Caco-2 (cell line): Measurements from ENCODE around the gene GYPC. TPM values are rescaled to one million over a fixed set of nuclear protein-coding genes. Genes with fewer than 3 reads are reported as not detected.

Source experiments
- BruUV-seq: library from RNA; stranded (reverse); fragments of 400-500 nt; replicated peaks from 2 replicates; lab custom pipeline; 2021; lab: Mats Ljungman, UMichigan
- CTCF ChIA-PET: fragments of 300-600 bp; sonication (Branson Sonifier 250); formaldehyde crosslinking; loops from one replicate; lab custom pipeline; 2022; ENCODE audit warnings: antibody characterized with exemption; lab: Charles Lee
- POLR2A ChIA-PET: fragments of 300-600 bp; sonication (Branson Sonifier 250); formaldehyde crosslinking; loops from one replicate; lab custom pipeline; 2022; ENCODE audit warnings: antibody characterized with exemption; lab: Charles Lee
- DNase-seq, 2 experiments: peaks; one replicate each; pipeline versions ENCODE4 v3.0.0 to v3.0.0-alpha.2; 2020 to 2022
- H3K27me3 ChIP-seq: replicated peaks from 2 replicates; pipeline ENCODE4 v1.6.0; 2011; ENCODE audit warnings: low read length; ENCODE audit not compliant: control insufficient read depth, insufficient read depth
- H3K36me3 ChIP-seq: 2 replicates; pipeline ENCODE4 v1.5.1; 2011; ENCODE audit warnings: low read length; ENCODE audit not compliant: control insufficient read depth, insufficient read depth
- H3K4me1 ChIP-seq: fragments of 250-450 bp; sonication (Bioruptor Pico); 2 replicates; pipeline ENCODE4 v1.5.1; 2020; ENCODE audit warnings: mild to moderate bottlenecking
- H3K4me3 ChIP-seq: 2 replicates; pipeline ENCODE4 v1.5.1; 2011; ENCODE audit warnings: low read depth, mild to moderate bottlenecking, control low read depth, low read length
- H3K9me3 ChIP-seq: fragments of 250-450 bp; sonication (Bioruptor Pico); 2 replicates; pipeline ENCODE4 v1.5.1; 2020; ENCODE audit warnings: mild to moderate bottlenecking, moderate library complexity
- H3K27ac Mint-ChIP-seq: one replicate; pipeline ENCODE4 v1.8.0; 2022; ENCODE audit warnings: mixed read lengths; ENCODE audit not compliant: unreplicated experiment
- H3K27me3 Mint-ChIP-seq: one replicate; pipeline ENCODE4 v1.8.0; 2022; ENCODE audit warnings: mixed read lengths; ENCODE audit not compliant: insufficient read depth, unreplicated experiment
- H3K36me3 Mint-ChIP-seq: one replicate; pipeline ENCODE4 v1.8.0; 2022; ENCODE audit warnings: mild to moderate bottlenecking, mixed read lengths; ENCODE audit not compliant: insufficient read depth, unreplicated experiment
- H3K4me1 Mint-ChIP-seq: one replicate; pipeline ENCODE4 v1.8.0; 2022; ENCODE audit warnings: low read depth, mixed read lengths; ENCODE audit not compliant: unreplicated experiment
- H3K4me3 Mint-ChIP-seq: one replicate; pipeline ENCODE4 v1.8.0; 2022; ENCODE audit warnings: mild to moderate bottlenecking, moderate library complexity, mixed read lengths; ENCODE audit not compliant: unreplicated experiment
- H3K9me3 Mint-ChIP-seq: one replicate; pipeline ENCODE4 v1.8.0; 2022; ENCODE audit warnings: mixed read lengths; ENCODE audit not compliant: unreplicated experiment
- CTCF ChIP-seq, 2 experiments: fragments of 200-600 bp in 1 of 2; IDR thresholded peaks; 1 replicate in 1 of 2; 2 replicates in 1 of 2; pipeline versions ENCODE4 v1.5.1 to v1.8.0; 2011 to 2022; ENCODE audit warnings: antibody characterized with exemption in 1 of 2, control low read depth in 1 of 2, inconsistent platforms in 1 of 2, low read depth in 1 of 2, low read length in 1 of 2, mild to moderate bottlenecking in 1 of 2, moderate library complexity in 1 of 2; ENCODE audit not compliant: insufficient read depth in 1 of 2, severe bottlenecking in 1 of 2, unreplicated experiment in 1 of 2
- intact Hi-C: fragments of 100-400 bp; cut with micrococcal nuclease; formaldehyde crosslinking; loops from one replicate; pipeline ENCODE4 v1.10.0; 2022; ENCODE audit not compliant: unreplicated experiment
- total RNA-seq: library from RNA; stranded (reverse); gene quantifications from 2 replicates; pipeline ENCODE4 v1.2.3, GENCODE V29; 2022

The GYPC gene
- total RNA-seq, 1 experiment from 2014 or later, result not detected

GRCh38 chr2:126642031-126642430 is 13.9 kb upstream of the GYPC start:
- no peak for DNase-seq
- intact Hi-C loops, result no loop called here
- Mint-ChIP-seq H3K27ac (no peak overlapping the region), H3K36me3 (no peaks in the 10 kb centered on the region), H3K27me3 (peaks cover 21% of the 10 kb centered on the region), H3K4me1 (no peaks in the 10 kb centered on the region), H3K9me3 (no peaks in the 10 kb centered on the region), H3K4me3 (no peak overlapping the region)
- H3K4me1 ChIP-seq, result no peaks in the 10 kb centered on the region
- no peaks in the 10 kb centered on the region for H3K27me3 ChIP-seq
- CTCF ChIA-PET, result no interaction called here
- no peak overlapping the region for H3K4me3 ChIP-seq
- no TSS peak for BruUV-seq
- TF ChIP-seq CTCF (IDR thresholded peaks at IDR 0.05; ENCODE audit: insufficient read depth in 1 of 2, low read depth in 1 of 2, low read length in 1 of 2, severe bottlenecking in 1 of 2, unreplicated experiment in 1 of 2), result no peak
- H3K36me3 ChIP-seq, result no peaks in the 10 kb centered on the region
- no peaks in the 10 kb centered on the region for H3K9me3 ChIP-seq
- POLR2A ChIA-PET, result no interaction called here

- no peak for TF ChIP-seq CTCF (IDR thresholded peaks at IDR 0.05; ENCODE audit: insufficient read depth in 1 of 2, low read depth in 1 of 2, low read length in 1 of 2, severe bottlenecking in 1 of 2, unreplicated experiment in 1 of 2)
These were observed 12.5 kb upstream of the GYPC start for GRCh38 chr2:126643431-126643830.

GRCh38 chr2:126643972-126644371 is 12.0 kb upstream of the GYPC start:
- intact Hi-C loops, result no loop called here
- peaks cover 7% of the 10 kb centered on the region for H3K27me3 Mint-ChIP-seq
- Histone ChIP-seq H3K4me3 (no peak overlapping the region), H3K36me3 (no peaks in the 10 kb centered on the region), H3K4me1 (no peaks in the 10 kb centered on the region), H3K27me3 (no peaks in the 10 kb centered on the region), H3K9me3 (no peaks in the 10 kb centered on the region)
- no peaks in the 10 kb centered on the region for H3K36me3 Mint-ChIP-seq
- TF ChIP-seq CTCF (IDR thresholded peaks at IDR 0.05; ENCODE audit: insufficient read depth in 1 of 2, low read depth in 1 of 2, low read length in 1 of 2, severe bottlenecking in 1 of 2, unreplicated experiment in 1 of 2), result no peak
- no TSS peak for BruUV-seq
- CTCF ChIA-PET, result no interaction called here
- H3K27ac Mint-ChIP-seq, result no peak overlapping the region
- H3K9me3 Mint-ChIP-seq, result no peaks in the 10 kb centered on the region
- no peaks in the 10 kb centered on the region for H3K4me1 Mint-ChIP-seq
- H3K4me3 Mint-ChIP-seq, result no peak overlapping the region
- no peak for DNase-seq
- POLR2A ChIA-PET, result interaction anchor here (0.6 kb wide), 1 partner anchor 1390 kb away, joined by 8 read pairs; no protein-coding TSS in a partner anchor

More at GRCh38 chr2:126643431-126643830, 12.5 kb upstream of the GYPC start:
- H3K4me3 Mint-ChIP-seq, result no peak overlapping the region
- H3K9me3 Mint-ChIP-seq, result no peaks in the 10 kb centered on the region
- no peak for DNase-seq
- no peaks in the 10 kb centered on the region for H3K4me1 Mint-ChIP-seq
- H3K9me3 ChIP-seq, result no peaks in the 10 kb centered on the region
- intact Hi-C loops, result no loop called here
- peaks cover 8% of the 10 kb centered on the region for H3K27me3 Mint-ChIP-seq
- H3K4me3 ChIP-seq, result no peak overlapping the region
- CTCF ChIA-PET, result no interaction called here
- H3K4me1 ChIP-seq, result no peaks in the 10 kb centered on the region
- H3K27ac Mint-ChIP-seq, result no peak overlapping the region
- POLR2A ChIA-PET, result interaction anchor here (0.6 kb wide), 1 partner anchor 1389 kb away, joined by 8 read pairs; no protein-coding TSS in a partner anchor
- no TSS peak for BruUV-seq
- no peaks in the 10 kb centered on the region for H3K36me3 Mint-ChIP-seq
- H3K36me3 ChIP-seq, result no peaks in the 10 kb centered on the region
- H3K27me3 ChIP-seq, result no peaks in the 10 kb centered on the region
